ENCODE data around the gene FEZF1.

Gene FEZF1

GRCh38 chr7:122262246-122262645 is 42.3 kb downstream of the FEZF1 start:
- DNase-seq (ENCODE audit: low read depth), result no peak

DNA sequence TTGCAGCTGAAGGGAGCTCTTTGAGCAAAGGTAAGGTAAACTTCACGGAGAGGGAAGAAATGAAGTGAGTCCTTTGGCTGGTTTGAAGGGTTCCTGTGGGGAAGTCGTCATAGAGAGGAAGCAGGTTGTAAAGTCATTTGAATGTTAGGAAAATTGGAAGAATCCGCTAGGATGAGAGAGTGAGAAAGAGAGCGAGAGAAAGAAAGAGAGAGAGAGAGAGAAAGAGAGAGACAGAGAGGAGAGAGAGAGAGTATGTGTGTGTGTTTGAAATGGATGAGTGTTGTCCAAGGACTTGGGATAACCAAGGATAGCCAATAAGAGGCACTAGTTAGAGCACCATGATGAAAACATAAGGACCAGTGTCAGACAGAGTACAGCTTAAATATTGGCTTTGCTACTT is 43.1 kb downstream of the FEZF1 start:
- DNase-seq (ENCODE audit: low read depth), result no peak

DNA sequence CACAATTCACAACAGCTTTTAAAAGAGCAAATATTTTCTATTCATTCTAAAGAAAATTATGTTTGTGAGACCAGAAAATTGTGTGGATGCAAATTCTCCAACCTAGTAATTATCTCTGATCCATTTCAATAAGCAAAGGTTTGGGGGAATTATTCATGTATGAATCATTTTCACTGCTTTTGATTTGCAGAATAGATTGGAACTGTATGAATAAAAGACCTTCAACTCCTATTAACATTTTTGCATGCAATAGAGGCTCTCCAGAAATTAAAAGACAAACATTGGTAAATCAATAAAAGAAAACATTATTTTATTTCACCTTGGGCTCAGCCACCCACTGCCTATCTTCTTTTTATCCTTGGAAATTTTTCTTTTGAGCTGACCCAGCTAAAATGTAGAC is 43.5 kb downstream of the FEZF1 start:
- no peak for DNase-seq (ENCODE audit: low read depth)

GRCh38 chr7:122260336-122260735 is 44.2 kb downstream of the FEZF1 start:
- DNase-seq (ENCODE audit: low read depth), result no peak

- DNase-seq (ENCODE audit: low read depth), result no peak
These were observed 45.6 kb downstream of the FEZF1 start for GRCh38 chr7:122258971-122259370.

DNA sequence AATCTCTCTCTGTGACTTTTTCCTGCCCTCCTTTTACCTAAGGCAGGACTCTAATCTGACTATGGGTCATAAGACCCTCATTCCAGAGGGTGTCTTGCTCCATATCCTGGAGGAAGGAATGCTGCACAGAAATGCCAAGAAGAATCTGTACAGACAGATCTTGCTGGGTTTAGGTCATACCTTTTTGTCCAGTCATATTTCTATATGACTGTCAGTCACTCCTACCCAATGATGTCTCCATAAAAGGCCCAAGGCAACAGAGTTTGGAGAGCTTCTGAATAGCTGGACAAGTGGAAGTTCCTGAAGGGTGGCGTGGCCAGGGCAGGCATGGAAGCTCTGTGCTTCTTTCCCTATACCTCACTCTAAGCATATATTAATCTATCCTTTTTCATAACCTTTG is 47.5 kb downstream of the FEZF1 start:
- DNase-seq (ENCODE audit: low read depth), result no peak

DNA sequence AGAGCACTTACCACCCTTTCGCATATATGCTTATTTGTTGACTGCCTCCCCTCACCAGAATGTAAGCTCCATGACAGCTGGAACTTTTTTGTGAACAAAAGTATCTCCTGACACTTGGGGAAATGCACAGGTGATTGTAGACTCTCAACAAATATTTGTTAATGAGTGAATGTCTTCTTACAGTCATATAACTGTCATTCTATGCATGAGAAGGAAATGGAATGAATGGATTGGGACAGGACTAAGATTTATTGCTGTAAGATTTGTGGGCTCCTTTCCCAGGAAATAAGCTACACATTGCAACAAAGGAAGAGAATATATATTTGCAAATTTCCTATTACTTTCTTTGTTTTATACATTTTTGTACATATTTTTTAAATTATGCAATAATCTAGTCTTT is 48.5 kb downstream of the FEZF1 start:
- DNase-seq (ENCODE audit: low read depth), result no peak

GRCh38 chr7:122255454-122255853 is 49.1 kb downstream of the FEZF1 start:
- no peak for DNase-seq (ENCODE audit: low read depth)
